Measurements from ENCODE around the gene ARL2.
A peak's percentile ranks its signal among the peaks of the same experiment; 100 is the strongest.
"Not testable (repeated sequence)": the region's sequence is repeated elsewhere in the genome, so short reads cannot be mapped to it uniquely, and the experiment has no call there.

ARL2 gene

GRCh38 chr11:65008016-65008415, 5.9 kb upstream of the ARL2 start:
- no peak for DNase-seq (ENCODE audit: low read depth in 3 of 3)

- DNase-seq (ENCODE audit: low read depth in 3 of 3) = no peak
Measured at GRCh38 chr11:65008873-65009272, 5.1 kb upstream of the ARL2 start.

GRCh38 chr11:65013130-65013887, 651 bp upstream of the ARL2 start:
- peak; percentile 86 to 89 (median 88) for DNase-seq (ENCODE audit: low read depth in 3 of 3)

GRCh38 chr11:65014726-65015227, 817 bp downstream of the ARL2 start:
- no peak for DNase-seq (ENCODE audit: low read depth in 3 of 3)

GRCh38 chr11:65016705-65017104, 2.7 kb downstream of the ARL2 start:
- no peak for DNase-seq (ENCODE audit: low read depth in 3 of 3)

GRCh38 chr11:65017937-65018336, 4.0 kb downstream of the ARL2 start:
- no peak for DNase-seq (ENCODE audit: low read depth in 3 of 3)

GRCh38 chr11:65019824-65020223, 5.9 kb downstream of the ARL2 start:
- no peak for DNase-seq (ENCODE audit: low read depth in 3 of 3)

- no peak for DNase-seq (ENCODE audit: low read depth in 3 of 3)
Measured at GRCh38 chr11:65021003-65021402, 7.0 kb downstream of the ARL2 start.

GRCh38 chr11:65021509-65021908, 7.5 kb downstream of the ARL2 start:
- DNase-seq (ENCODE audit: low read depth in 3 of 3) = no peak

- not testable (repeated sequence) for DNase-seq (ENCODE audit: low read depth in 3 of 3)
Measured at GRCh38 chr11:65023502-65023901, 9.5 kb downstream of the ARL2 start.

- DNase-seq (ENCODE audit: low read depth in 3 of 3) = no peak
Measured at GRCh38 chr11:65026810-65027209, 12.8 kb downstream of the ARL2 start.

GRCh38 chr11:65027213-65028067, 13.5 kb downstream of the ARL2 start, which contains the start of gene SNX15:
Gene SNX15 (plus strand): TSS chr11:65027439. CDS start chr11:65027538, 99 bp downstream.
- DNase-seq (ENCODE audit: low read depth in 3 of 3) = peak; percentile 85 to 91 (median 89)

- DNase-seq (ENCODE audit: low read depth in 3 of 3) = no peak
Measured at GRCh38 chr11:65032216-65032615, 18.3 kb downstream of the ARL2 start.

- no peak for DNase-seq (ENCODE audit: low read depth in 3 of 3)
Measured at GRCh38 chr11:65034423-65034822, 20.5 kb downstream of the ARL2 start.

- no peak for DNase-seq (ENCODE audit: low read depth in 3 of 3)
Measured at GRCh38 chr11:65035579-65035978, 21.6 kb downstream of the ARL2 start.

- no peak for DNase-seq (ENCODE audit: low read depth in 3 of 3)
Measured at GRCh38 chr11:65036931-65037330, 23.0 kb downstream of the ARL2 start.

GRCh38 chr11:65040520-65040846, 26.5 kb downstream of the ARL2 start:
- no peak for DNase-seq (ENCODE audit: low read depth in 3 of 3)

- DNase-seq (ENCODE audit: low read depth in 3 of 3) = peak; percentile 78 to 86 (median 85)
Measured at GRCh38 chr11:65040847-65041622, 27.1 kb downstream of the ARL2 start, which contains the start of gene SAC3D1. Gene SAC3D1 (plus strand): TSS chr11:65041210. CDS start chr11:65041293, 83 bp downstream.

GRCh38 chr11:65042891-65043290, 28.9 kb downstream of the ARL2 start:
- DNase-seq (ENCODE audit: low read depth in 3 of 3) = no peak

- no peak for DNase-seq (ENCODE audit: low read depth in 3 of 3)
Measured at GRCh38 chr11:65043881-65044501, 30.0 kb downstream of the ARL2 start.

- no peak for DNase-seq (ENCODE audit: low read depth in 3 of 3)
Measured at GRCh38 chr11:65045061-65045460, 31.1 kb downstream of the ARL2 start.

Data from stimulated activated CD4-positive, alpha-beta T cell treated with anti-CD3 and anti-CD28 coated beads, TNF-alpha, amount 100 ng/mL, for 48 hours (primary cell).